ENCODE data around the gene FKBP10. TPM values are rescaled to one million over a fixed set of nuclear protein-coding genes. Genes with fewer than 3 reads are reported as not detected.
"Not testable (repeated sequence)": the region's sequence is repeated elsewhere in the genome, so short reads cannot be mapped to it uniquely, and the experiment has no call there.

FKBP10 gene
- total RNA-seq, 1 donor from 2014 or later: 230 TPM

DNA sequence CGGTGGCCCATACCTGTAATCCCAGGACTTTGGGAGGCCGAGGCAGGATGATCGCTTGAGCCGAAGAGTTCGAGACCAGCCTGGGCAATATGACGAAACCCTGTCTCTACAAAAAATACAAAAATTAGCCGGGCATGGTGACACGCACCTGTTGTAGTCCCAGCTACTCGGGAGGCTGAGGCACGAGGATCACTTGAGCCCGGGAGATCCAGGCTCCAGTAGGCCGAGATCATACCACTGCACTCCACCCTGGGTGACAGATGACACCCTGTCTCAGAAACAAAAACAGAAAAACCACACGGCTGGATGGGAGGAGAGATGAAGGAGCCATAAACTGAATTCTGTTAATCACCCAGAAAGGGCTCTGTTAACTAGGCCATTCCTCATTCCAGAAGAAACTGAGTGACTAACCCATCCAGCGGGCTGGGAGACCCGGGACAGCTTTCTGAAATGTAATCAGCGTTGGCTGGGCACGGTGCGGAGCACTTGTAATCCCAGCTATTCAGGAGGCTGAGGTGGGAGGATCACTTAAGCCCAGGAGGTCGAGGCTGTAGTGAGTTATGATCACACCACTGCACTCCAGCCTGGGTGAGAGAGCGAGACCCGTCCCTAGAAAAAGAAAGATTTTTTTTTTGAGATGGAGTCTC, 23.9 kb downstream of the FKBP10 start:
- no peak for DNase-seq (ENCODE audit: extremely low read depth, low read depth, low spot score)

- no peak for DNase-seq (ENCODE audit: extremely low read depth, low read depth, low spot score)
Observed at GRCh38 chr17:41837761-41838538, 25.1 kb downstream of the FKBP10 start, which contains the start of gene KLHL10. Gene KLHL10 (plus strand): TSS chr17:41837825. CDS start chr17:41837933, 108 bp downstream.

GRCh38 chr17:41839448-41839847, 26.6 kb downstream of the FKBP10 start:
- not testable (repeated sequence) for DNase-seq (ENCODE audit: extremely low read depth, low read depth, low spot score)

- DNase-seq (ENCODE audit: extremely low read depth, low read depth, low spot score): not testable (repeated sequence)
Observed at GRCh38 chr17:41840781-41841180, 28.0 kb downstream of the FKBP10 start.

GRCh38 chr17:41844971-41845370, 32.2 kb downstream of the FKBP10 start:
- DNase-seq (ENCODE audit: extremely low read depth, low read depth, low spot score): no peak

DNA sequence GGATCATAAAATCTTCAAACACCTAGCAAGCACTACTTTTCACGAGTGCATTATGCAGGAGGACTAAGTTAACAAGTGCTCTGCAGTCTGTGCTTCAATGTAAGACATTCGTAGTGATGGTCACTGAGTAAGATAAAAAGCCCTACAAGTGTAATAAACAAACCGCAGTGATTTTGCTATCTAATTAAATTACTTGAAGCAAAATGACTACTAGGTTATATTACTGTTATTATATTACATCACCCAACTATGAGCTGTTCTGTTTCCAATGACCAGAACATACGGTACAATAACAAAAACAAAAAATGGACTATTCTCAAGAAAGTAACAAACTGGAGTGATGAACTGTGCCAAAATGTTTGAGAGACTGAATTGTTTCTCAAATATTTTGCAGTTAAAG, 36.0 kb downstream of the FKBP10 start:
- no peak for DNase-seq (ENCODE audit: extremely low read depth, low read depth, low spot score)

- DNase-seq (ENCODE audit: extremely low read depth, low read depth, low spot score): no peak
Observed at GRCh38 chr17:41849251-41849990, 36.6 kb downstream of the FKBP10 start.

GRCh38 chr17:41851382-41851781, 38.6 kb downstream of the FKBP10 start:
- not testable (repeated sequence) for DNase-seq (ENCODE audit: extremely low read depth, low read depth, low spot score)

DNA sequence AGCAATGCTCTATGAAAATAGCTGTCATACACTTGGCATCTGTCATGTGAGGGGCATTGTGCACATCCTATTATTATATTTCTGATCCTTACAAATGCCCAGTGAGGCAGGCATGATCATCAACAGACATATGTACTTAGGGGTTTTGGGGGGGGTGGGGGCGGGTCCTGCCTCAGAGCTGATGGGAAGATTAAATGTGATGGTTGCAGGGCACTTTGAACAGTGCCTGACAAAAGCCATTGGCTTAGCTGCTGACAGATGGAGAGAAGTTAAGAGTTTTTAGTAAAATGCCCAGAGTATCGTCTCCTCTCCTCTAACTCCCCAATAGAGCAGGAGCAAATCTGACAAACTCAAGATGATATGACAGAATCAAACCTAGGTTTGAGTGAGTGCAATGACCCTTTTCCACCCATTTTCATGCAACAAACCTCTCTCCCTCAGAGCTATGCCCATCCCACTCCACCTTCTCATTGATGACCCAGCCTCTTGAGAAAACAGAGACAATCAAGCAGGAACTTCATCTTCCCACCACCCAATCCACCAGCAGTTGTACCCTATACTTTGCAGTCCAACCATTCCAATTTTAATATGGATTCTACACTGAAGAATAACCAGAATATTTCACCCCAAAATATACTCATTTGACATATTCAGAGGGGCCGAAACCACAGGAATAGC, 47.6 kb downstream of the FKBP10 start:
- no peak for DNase-seq (ENCODE audit: extremely low read depth, low read depth, low spot score)

- no peak for DNase-seq (ENCODE audit: extremely low read depth, low read depth, low spot score)
Observed at GRCh38 chr17:41863074-41863848, 50.5 kb downstream of the FKBP10 start.

DNA sequence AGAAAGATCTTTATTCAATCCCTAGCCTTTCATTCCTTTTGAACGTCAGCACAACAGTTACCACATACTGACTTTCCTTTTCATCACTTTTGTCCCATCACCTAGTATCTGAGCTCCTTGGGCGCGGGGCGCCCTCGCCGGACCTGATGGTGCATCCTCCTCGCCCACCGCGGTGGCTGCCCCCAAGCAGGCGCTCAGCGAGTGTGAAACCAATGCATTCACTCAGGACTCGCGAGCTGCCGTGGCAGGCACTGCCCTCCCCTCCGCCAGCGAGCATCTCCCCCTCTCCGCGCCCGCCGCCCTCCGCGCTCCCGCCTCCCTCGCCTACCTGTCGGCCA, 51.7 kb downstream of the FKBP10 start:
- DNase-seq (ENCODE audit: extremely low read depth, low read depth, low spot score): no peak

- peak; percentile 25 for DNase-seq (ENCODE audit: extremely low read depth, low read depth, low spot score)
Observed at GRCh38 chr17:41864836-41865595, 52.2 kb downstream of the FKBP10 start, which contains the start of gene KLHL11. Gene KLHL11 (minus strand): TSS chr17:41865423. CDS start chr17:41865370, 53 bp downstream.

DNA sequence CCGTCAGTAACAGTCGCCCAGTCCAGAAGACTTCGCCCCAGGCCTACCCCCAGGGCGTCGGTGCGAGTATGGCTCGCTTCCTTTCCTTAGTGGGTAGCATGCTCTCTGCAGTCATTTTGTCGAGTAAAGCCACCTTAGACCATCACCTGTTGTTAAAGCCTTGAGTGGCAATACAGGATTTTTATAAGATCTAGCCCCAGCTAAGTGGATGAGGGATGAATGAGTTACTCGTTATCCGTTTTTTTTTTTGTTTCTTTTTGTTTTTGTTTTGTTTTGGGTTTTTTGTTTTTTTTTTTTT, 52.7 kb downstream of the FKBP10 start:
- DNase-seq (ENCODE audit: extremely low read depth, low read depth, low spot score): no peak

DNA sequence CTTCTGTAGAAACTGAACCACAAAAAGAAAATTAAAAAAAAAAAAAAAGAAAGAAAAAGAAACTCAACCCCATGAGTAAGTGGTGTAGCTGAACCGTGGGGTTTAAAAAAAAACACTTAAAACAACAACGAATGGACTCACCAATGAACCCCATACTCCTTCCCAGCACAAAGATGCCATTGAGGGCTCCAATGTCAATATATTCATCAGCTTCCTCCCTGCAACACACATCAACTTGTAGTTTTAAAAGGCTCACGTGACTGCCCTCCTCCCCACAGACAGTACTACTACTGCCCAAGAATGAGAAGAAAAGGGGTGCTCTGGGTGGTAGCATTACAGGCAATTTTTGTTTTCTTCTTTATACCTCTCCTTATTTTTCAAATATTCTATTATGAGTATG, 55.8 kb downstream of the FKBP10 start:
- no peak for DNase-seq (ENCODE audit: extremely low read depth, low read depth, low spot score)

- DNase-seq (ENCODE audit: extremely low read depth, low read depth, low spot score): no peak
Observed at GRCh38 chr17:41869426-41869825, 56.6 kb downstream of the FKBP10 start.

DNA sequence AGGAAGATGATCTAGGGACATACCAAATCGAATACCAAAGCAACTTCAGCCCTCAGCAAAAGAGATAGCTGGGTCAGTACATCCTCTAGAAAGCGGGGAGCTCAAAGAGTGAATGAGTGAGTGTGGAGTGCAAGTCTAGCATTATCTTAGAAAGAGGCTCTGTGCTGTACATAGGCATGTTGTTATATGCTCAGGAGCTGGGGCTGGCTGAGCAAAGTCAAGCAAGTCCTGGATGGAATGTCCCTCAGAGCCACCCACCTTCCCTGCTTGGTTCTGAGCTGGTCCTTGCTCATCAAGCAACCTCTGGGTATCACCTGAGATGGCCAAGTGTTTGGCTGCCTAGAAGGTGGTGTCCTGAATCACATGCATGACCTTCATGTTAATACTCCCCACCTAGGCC, 57.3 kb downstream of the FKBP10 start:
- DNase-seq (ENCODE audit: extremely low read depth, low read depth, low spot score): no peak

- no peak for DNase-seq (ENCODE audit: extremely low read depth, low read depth, low spot score)
Observed at GRCh38 chr17:41870627-41871026, 57.8 kb downstream of the FKBP10 start.

- no peak for DNase-seq (ENCODE audit: extremely low read depth, low read depth, low spot score)
Observed at GRCh38 chr17:41871789-41872188, 59.0 kb downstream of the FKBP10 start.
